PC-3 (cell line): ENCODE measurements around the gene UBE4B. TPM values are rescaled to one million over a fixed set of nuclear protein-coding genes. Genes with fewer than 3 reads are reported as not detected.
"Not testable (repeated sequence)": the region's sequence is repeated elsewhere in the genome, so short reads cannot be mapped to it uniquely, and the experiment has no call there.

Source experiments
- ATAC-seq: fragments of 200-7000 bp; cut with Tn5 transposase; 2 replicates; pipeline ENCODE4 v1.9.1; 2020; ENCODE audit warnings: mild to moderate bottlenecking, moderate library complexity
- BruUV-seq: library from RNA; stranded (reverse); fragments of 400-500 nt; replicated peaks from 2 replicates; lab custom pipeline; 2021; lab: Mats Ljungman, UMichigan
- CTCF ChIA-PET: fragments of 300-600 bp; sonication (Branson Sonifier 250); formaldehyde crosslinking; loops from one replicate; lab custom pipeline; 2022; ENCODE audit warnings: antibody characterized with exemption; lab: Charles Lee
- POLR2A ChIA-PET: fragments of 300-600 bp; sonication (Branson Sonifier 250); formaldehyde crosslinking; loops from one replicate; lab custom pipeline; 2022; ENCODE audit warnings: antibody characterized with exemption; ENCODE audit not compliant: unreplicated experiment; lab: Charles Lee
- DNase-seq: peaks from one replicate; pipeline ENCODE4 v3.0.0-alpha.2; 2015
- H2AFZ ChIP-seq: fragments of 300-600 bp; sonication (generic); 2 replicates; pipeline ENCODE4 v1.6.0; 2016; ENCODE audit warnings: antibody characterized with exemption, low read length
- H3F3A ChIP-seq: fragments of 300-600 bp; sonication (generic); one replicate; pipeline ENCODE4 v1.6.0; 2017; ENCODE audit warnings: antibody characterized with exemption, low read length, control low read depth, mild to moderate bottlenecking; ENCODE audit not compliant: unreplicated experiment
- H3K27ac ChIP-seq: fragments of 300-600 bp; sonication (generic); 2 replicates; pipeline ENCODE4 v1.5.1; 2016; ENCODE audit warnings: mild to moderate bottlenecking, low read length
- H3K27me3 ChIP-seq: fragments of 300-600 bp; sonication (generic); 2 replicates; pipeline ENCODE4 v1.6.1; 2016; ENCODE audit warnings: low read length, mixed read lengths
- H3K36me3 ChIP-seq: fragments of 300-600 bp; sonication (generic); 2 replicates; pipeline ENCODE4 v1.6.1; 2016; ENCODE audit warnings: low read depth, mixed run types, low read length, mixed read lengths
- H3K4me1 ChIP-seq: fragments of 300-600 bp; sonication (generic); 2 replicates; pipeline ENCODE4 v1.5.1; 2016; ENCODE audit warnings: low read length; ENCODE audit not compliant: insufficient read depth
- H3K4me2 ChIP-seq: fragments of 300-600 bp; sonication (generic); 2 replicates; pipeline ENCODE4 v1.6.0; 2016; ENCODE audit warnings: low read length
- H3K4me3 ChIP-seq: fragments of 300-600 bp; sonication (generic); 2 replicates; pipeline ENCODE4 v1.5.1; 2016; ENCODE audit warnings: mild to moderate bottlenecking, low read length, mixed read lengths
- H3K79me2 ChIP-seq: fragments of 300-600 bp; sonication (generic); 2 replicates; pipeline ENCODE4 v1.6.1; 2017; ENCODE audit warnings: low read length, mixed read lengths
- H3K9ac ChIP-seq: fragments of 300-600 bp; sonication (generic); 2 replicates; pipeline ENCODE4 v1.6.0; 2016; ENCODE audit warnings: mild to moderate bottlenecking, low read length
- H3K9me2 ChIP-seq: fragments of 300-600 bp; sonication (generic); replicated peaks from 2 replicates; pipeline ENCODE4 v1.6.1; 2016; ENCODE audit warnings: mixed run types, low read length, mixed read lengths
- H3K9me3 ChIP-seq: fragments of 300-600 bp; sonication (generic); 2 replicates; pipeline ENCODE4 v1.6.1; 2016; ENCODE audit warnings: low read length, mixed read lengths
- H4K20me1 ChIP-seq: fragments of 300-600 bp; sonication (generic); 2 replicates; pipeline ENCODE4 v1.6.1; 2016; ENCODE audit warnings: low read length, mixed read lengths
- CTCF ChIP-seq: fragments of 300-600 bp; sonication (generic); conservative IDR thresholded peaks from 2 replicates; pipeline ENCODE4 v1.5.1; 2017; ENCODE audit warnings: antibody characterized with exemption, low read depth, mild to moderate bottlenecking, low read length
- EZH2 ChIP-seq: fragments of 300-600 bp; sonication (generic); IDR thresholded peaks from one replicate; pipeline ENCODE4 v1.6.1; 2017; ENCODE audit warnings: antibody characterized with exemption, mild to moderate bottlenecking, low read length; ENCODE audit not compliant: unreplicated experiment
- EZH2phosphoT487 ChIP-seq: fragments of 300-600 bp; sonication (generic); IDR thresholded peaks from 2 replicates; pipeline ENCODE4 v1.6.1; 2018; ENCODE audit warnings: mild to moderate bottlenecking, antibody characterized with exemption, low read length, borderline replicate concordance
- intact Hi-C: fragments of 100-400 bp; cut with micrococcal nuclease; formaldehyde crosslinking; loops from 2 replicates; pipeline ENCODE4 v1.9.0; 2023
- total RNA-seq: library from RNA; depleted of rRNA; stranded (reverse); fragments of >200 nt; gene quantifications from 2 replicates; pipeline ENCODE4 v1.2.3, GENCODE V29; 2014

Gene UBE4B
- total RNA-seq, 1 experiment from 2014 or later, result 37.9 TPM

GRCh38 chr1:10106756-10107475, 74.2 kb downstream of the UBE4B start:
- H3K9me3 ChIP-seq, result no peaks in the 10 kb centered on the region
- no peak overlapping the region for H3K4me2 ChIP-seq
- H3K27me3 ChIP-seq, result no peaks in the 10 kb centered on the region
- TF ChIP-seq EZH2phosphoT487 (no peak), CTCF (no peak), EZH2 (no peak)
- intact Hi-C loops, result no loop called here
- peaks cover 20% of the 10 kb centered on the region; the same call in 1 of the 2 replicates for H3K36me3 ChIP-seq
- H3K9ac ChIP-seq, result no peak overlapping the region
- H3K4me1 ChIP-seq, result peaks cover 23% of the 10 kb centered on the region
- no peak overlapping the region for H2AFZ ChIP-seq
- DNase-seq (no peak), ATAC-seq (no peak)
- no TSS peak for BruUV-seq
- no peak overlapping the region for H3K27ac ChIP-seq
- no peaks in the 10 kb centered on the region for H3F3A ChIP-seq
- H3K79me2 ChIP-seq, result no peaks in the 10 kb centered on the region
- no peak overlapping the region for H3K4me3 ChIP-seq
- no peaks in the 10 kb centered on the region for H4K20me1 ChIP-seq
- H3K9me2 ChIP-seq, result no peaks in the 10 kb centered on the region
- ChIA-PET POLR2A (no interaction called here), CTCF (no interaction called here)

- H3K9me2 ChIP-seq, H3K79me2 ChIP-seq, H3K27me3 ChIP-seq, H3K9me3 ChIP-seq, ATAC-seq, H2AFZ ChIP-seq, H4K20me1 ChIP-seq, DNase-seq, POLR2A ChIA-PET, H3K4me3 ChIP-seq, BruUV-seq, intact Hi-C loops, H3K9ac ChIP-seq, H3F3A ChIP-seq: not testable (repeated sequence)
- CTCF ChIA-PET, result interaction anchor here (0.6 kb wide), 1 partner anchor 73 kb away, joined by 4 read pairs; no protein-coding TSS in a partner anchor
- Histone ChIP-seq H3K4me2 (peak overlapping the region; percentile 36; the same call in 1 of the 2 replicates), H3K4me1 (peaks cover 23% of the 10 kb centered on the region), H3K27ac (peak overlapping the region; percentile 28), H3K36me3 (peaks cover 19% of the 10 kb centered on the region; the same call in 1 of the 2 replicates)
Observed at GRCh38 chr1:10107476-10107847, 74.7 kb downstream of the UBE4B start.

- TF ChIP-seq CTCF (no peak), EZH2 (no peak), EZH2phosphoT487 (no peak)
- H2AFZ ChIP-seq, result no peak overlapping the region
- DNase-seq (peak; percentile 84), ATAC-seq (peak; percentile 95)
- BruUV-seq, result no TSS peak
- no peaks in the 10 kb centered on the region for H3F3A ChIP-seq
- intact Hi-C loops, result loop anchor here (1.0 kb wide), 1 partner anchor 76 kb away; the partner anchor contains the start of gene UBE4B
- no peak overlapping the region for H3K9ac ChIP-seq
- H3K27me3 ChIP-seq, result no peaks in the 10 kb centered on the region
- H3K36me3 ChIP-seq, result peaks cover 16% of the 10 kb centered on the region; the same call in 1 of the 2 replicates
- H3K79me2 ChIP-seq, result no peaks in the 10 kb centered on the region
- no peaks in the 10 kb centered on the region for H3K9me2 ChIP-seq
- ChIA-PET CTCF (interaction anchor here (0.6 kb wide), 1 partner anchor 74 kb away, joined by 4 read pairs; no protein-coding TSS in a partner anchor), POLR2A (no interaction called here)
- H3K27ac ChIP-seq, result peak overlapping the region; percentile 28
- no peaks in the 10 kb centered on the region for H4K20me1 ChIP-seq
- H3K4me1 ChIP-seq, result peaks cover 23% of the 10 kb centered on the region
- H3K4me2 ChIP-seq, result peak overlapping the region; percentile 36
- H3K9me3 ChIP-seq, result no peaks in the 10 kb centered on the region
- H3K4me3 ChIP-seq, result no peak overlapping the region
Observed at GRCh38 chr1:10108134-10108663, 75.4 kb downstream of the UBE4B start.
